Measurements from ENCODE around the gene RCBTB1. TPM values are rescaled to one million over a fixed set of nuclear protein-coding genes. Genes with fewer than 3 reads are reported as not detected.
"Not testable (repeated sequence)": the region's sequence is repeated elsewhere in the genome, so short reads cannot be mapped to it uniquely, and the experiment has no call there.

RCBTB1 gene
- total RNA-seq, 1 experiment from 2014 or later: 26.1 TPM

DNA sequence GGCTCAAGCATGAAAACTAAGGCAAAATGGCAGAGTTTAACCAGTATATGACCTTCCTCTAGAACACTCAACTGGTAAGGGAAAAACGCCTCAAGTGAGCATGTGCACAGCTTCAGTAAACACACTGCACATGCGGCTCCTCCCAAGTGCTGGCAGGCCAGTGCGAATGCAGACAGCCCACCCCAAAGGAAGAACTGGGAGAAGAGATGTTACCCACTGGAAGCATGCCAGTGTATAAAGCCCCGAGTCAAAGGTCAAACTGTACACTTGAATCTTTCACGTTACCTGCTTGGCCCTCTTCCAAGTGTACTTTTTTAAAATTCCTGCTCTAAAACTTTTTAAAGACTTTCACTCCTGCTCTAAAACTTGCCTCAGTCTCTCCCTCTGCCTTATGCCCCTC is 19.2 kb upstream of the RCBTB1 start:
- peaks cover 1% of the 10 kb centered on the region; the same call in 1 of the 2 replicates for H3K27me3 Mint-ChIP-seq (ENCODE audit: low read depth)
- Histone ChIP-seq H2BK15ac (ENCODE audit: low read depth, low read length) (no peak overlapping the region), H3K4me1 (ENCODE audit: insufficient read depth, low read length) (no peaks in the 10 kb centered on the region), H3K9ac (ENCODE audit: extremely low read depth, insufficient read length, low read length) (no peak overlapping the region), H3K27ac (ENCODE audit: insufficient read length, low read depth, low read length) (no peak overlapping the region), H3K9me3 (ENCODE audit: control insufficient read depth, low read depth, low read length) (no peaks in the 10 kb centered on the region), H2BK20ac (ENCODE audit: low read depth, low read length, poor library complexity, severe bottlenecking) (no peak overlapping the region), H3T11ph (ENCODE audit: low read length) (no peak overlapping the region), H2BK120ac (ENCODE audit: low read depth, low read length, poor library complexity, severe bottlenecking) (no peak overlapping the region), H3K4me2 (ENCODE audit: insufficient read depth, insufficient read length, low read length) (no peak overlapping the region), H4K5ac (ENCODE audit: insufficient read length, low read depth, low read length) (no peak overlapping the region), H2AK5ac (ENCODE audit: insufficient read length, low read length) (no peak overlapping the region), H2BK5ac (ENCODE audit: insufficient read length, low read length) (no peak overlapping the region), H2BK12ac (ENCODE audit: insufficient read length, low read depth, low read length) (no peak overlapping the region), H3K23me2 (ENCODE audit: insufficient read length, low read depth, low read length, poor library complexity, severe bottlenecking) (no peaks in the 10 kb centered on the region), H3K23ac (ENCODE audit: insufficient read length, low read depth, low read length) (no peak overlapping the region), H3K79me1 (ENCODE audit: insufficient read depth, low read depth, low read length, poor library complexity, severe bottlenecking) (no peaks in the 10 kb centered on the region), H3K18ac (ENCODE audit: insufficient read length, low read depth, low read length) (no peak overlapping the region), H4K20me1 (ENCODE audit: control insufficient read depth, insufficient read depth, insufficient read length) (no peaks in the 10 kb centered on the region), H3K27me3 (ENCODE audit: insufficient read depth, low read length) (no peaks in the 10 kb centered on the region), H4K8ac (replicated peaks; ENCODE audit: insufficient read length, low read depth, low read length) (no peak overlapping the region), H3K4ac (ENCODE audit: low read depth, low read length) (no peak overlapping the region), H2AFZ (ENCODE audit: low read length) (no peak overlapping the region), H3K14ac (ENCODE audit: insufficient read depth, low read length) (no peak overlapping the region), H4K91ac (ENCODE audit: insufficient read length, low read depth, low read length) (no peak overlapping the region), H3K56ac (ENCODE audit: insufficient read length, low read depth, low read length) (no peak overlapping the region), H3K79me2 (ENCODE audit: insufficient read depth, low read length) (no peaks in the 10 kb centered on the region)
- H3K4me1 Mint-ChIP-seq: peaks cover 2 to 7% of the 10 kb centered on the region in 2 experiments; a peak in 1 of 4 replicates
- no CpG with 5 or more reads among the region's 5 CpGs for WGBS (ENCODE audit: extremely low coverage, insufficient read length, low lambda C conversion rate)
- H3K9me3 Mint-ChIP-seq: no peaks in the 10 kb centered on the region
- DNase-seq: no peak
- peak overlapping the region in 1 of 3 experiments; percentile 70; a peak in 2 of 7 replicates for H3K27ac Mint-ChIP-seq
- TF ChIP-seq, protein P1, sequence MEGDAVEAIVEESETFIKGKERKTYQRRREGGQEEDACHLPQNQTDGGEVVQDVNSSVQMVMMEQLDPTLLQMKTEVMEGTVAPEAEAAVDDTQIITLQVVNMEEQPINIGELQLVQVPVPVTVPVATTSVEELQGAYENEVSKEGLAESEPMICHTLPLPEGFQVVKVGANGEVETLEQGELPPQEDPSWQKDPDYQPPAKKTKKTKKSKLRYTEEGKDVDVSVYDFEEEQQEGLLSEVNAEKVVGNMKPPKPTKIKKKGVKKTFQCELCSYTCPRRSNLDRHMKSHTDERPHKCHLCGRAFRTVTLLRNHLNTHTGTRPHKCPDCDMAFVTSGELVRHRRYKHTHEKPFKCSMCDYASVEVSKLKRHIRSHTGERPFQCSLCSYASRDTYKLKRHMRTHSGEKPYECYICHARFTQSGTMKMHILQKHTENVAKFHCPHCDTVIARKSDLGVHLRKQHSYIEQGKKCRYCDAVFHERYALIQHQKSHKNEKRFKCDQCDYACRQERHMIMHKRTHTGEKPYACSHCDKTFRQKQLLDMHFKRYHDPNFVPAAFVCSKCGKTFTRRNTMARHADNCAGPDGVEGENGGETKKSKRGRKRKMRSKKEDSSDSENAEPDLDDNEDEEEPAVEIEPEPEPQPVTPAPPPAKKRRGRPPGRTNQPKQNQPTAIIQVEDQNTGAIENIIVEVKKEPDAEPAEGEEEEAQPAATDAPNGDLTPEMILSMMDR (conservative IDR thresholded peaks at IDR 0.05): no peak
- no peak overlapping the region for H3K4me3 Mint-ChIP-seq
- no peaks in the 10 kb centered on the region for H3K36me3 Mint-ChIP-seq (ENCODE audit: insufficient read depth in 1 of 3, low read depth in 3 of 3)

DNA sequence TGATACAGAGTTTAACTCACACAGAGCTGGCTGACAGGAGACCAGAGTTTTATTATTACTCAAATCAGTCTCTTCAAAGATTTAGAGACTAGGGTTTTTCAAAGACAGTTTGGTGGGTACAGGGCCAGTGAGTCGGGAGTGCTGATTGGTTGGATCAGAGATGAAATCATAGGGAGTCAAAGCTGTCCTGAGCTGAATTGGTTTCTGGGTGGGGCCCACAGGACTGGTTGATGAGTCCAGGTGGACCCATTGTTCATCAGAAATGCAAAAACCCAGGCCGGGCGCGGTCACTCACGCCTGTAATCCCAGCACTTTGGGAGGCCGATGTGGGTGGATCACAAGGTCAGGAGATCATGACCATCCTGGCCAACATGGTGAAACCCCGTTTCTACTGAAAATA is 17.3 kb upstream of the RCBTB1 start:
- not testable (repeated sequence) for H3K27me3 Mint-ChIP-seq (ENCODE audit: low read depth); H2BK12ac ChIP-seq (ENCODE audit: insufficient read length, low read depth, low read length); H4K8ac ChIP-seq (replicated peaks; ENCODE audit: insufficient read length, low read depth, low read length); H4K20me1 ChIP-seq (ENCODE audit: control insufficient read depth, insufficient read depth, insufficient read length); H3K27me3 ChIP-seq (ENCODE audit: insufficient read depth, low read length); H2BK120ac ChIP-seq (ENCODE audit: low read depth, low read length, poor library complexity, severe bottlenecking); H4K5ac ChIP-seq (ENCODE audit: insufficient read length, low read depth, low read length); H3K79me2 ChIP-seq (ENCODE audit: insufficient read depth, low read length); H2BK5ac ChIP-seq (ENCODE audit: insufficient read length, low read length); H3K79me1 ChIP-seq (ENCODE audit: insufficient read depth, low read depth, low read length, poor library complexity, severe bottlenecking); H3K56ac ChIP-seq (ENCODE audit: insufficient read length, low read depth, low read length); H3K36me3 Mint-ChIP-seq (ENCODE audit: insufficient read depth in 1 of 3, low read depth in 3 of 3); H3K4me3 Mint-ChIP-seq; H2BK15ac ChIP-seq (ENCODE audit: low read depth, low read length); DNase-seq; H3K9me3 Mint-ChIP-seq; H3K23ac ChIP-seq (ENCODE audit: insufficient read length, low read depth, low read length); H3K27ac Mint-ChIP-seq; H3T11ph ChIP-seq (ENCODE audit: low read length); H2AK5ac ChIP-seq (ENCODE audit: insufficient read length, low read length); H3K9ac ChIP-seq (ENCODE audit: extremely low read depth, insufficient read length, low read length); H3K23me2 ChIP-seq (ENCODE audit: insufficient read length, low read depth, low read length, poor library complexity, severe bottlenecking); H3K4me1 ChIP-seq (ENCODE audit: insufficient read depth, low read length); H3K14ac ChIP-seq (ENCODE audit: insufficient read depth, low read length); H3K27ac ChIP-seq (ENCODE audit: insufficient read length, low read depth, low read length); H3K4me2 ChIP-seq (ENCODE audit: insufficient read depth, insufficient read length, low read length); H3K18ac ChIP-seq (ENCODE audit: insufficient read length, low read depth, low read length); H2BK20ac ChIP-seq (ENCODE audit: low read depth, low read length, poor library complexity, severe bottlenecking); H2AFZ ChIP-seq (ENCODE audit: low read length); H3K9me3 ChIP-seq (ENCODE audit: control insufficient read depth, low read depth, low read length); H4K91ac ChIP-seq (ENCODE audit: insufficient read length, low read depth, low read length); H3K4ac ChIP-seq (ENCODE audit: low read depth, low read length)
- H3K4me1 Mint-ChIP-seq: peaks cover 5 to 11% of the 10 kb centered on the region in 2 experiments; a peak in 2 of 4 replicates
- no CpG with 5 or more reads among the region's 7 CpGs for WGBS (ENCODE audit: extremely low coverage, insufficient read length, low lambda C conversion rate)

Data from H9 (cell line).